ENCODE measurements around the gene ACTL8. TPM values are rescaled to one million over a fixed set of nuclear protein-coding genes. Genes with fewer than 3 reads are reported as not detected.

ACTL8 gene
- total RNA-seq, 4 donors from 2014 or later = 0.18 to 0.50 (median 0.19) TPM; not detected in 1

DNA sequence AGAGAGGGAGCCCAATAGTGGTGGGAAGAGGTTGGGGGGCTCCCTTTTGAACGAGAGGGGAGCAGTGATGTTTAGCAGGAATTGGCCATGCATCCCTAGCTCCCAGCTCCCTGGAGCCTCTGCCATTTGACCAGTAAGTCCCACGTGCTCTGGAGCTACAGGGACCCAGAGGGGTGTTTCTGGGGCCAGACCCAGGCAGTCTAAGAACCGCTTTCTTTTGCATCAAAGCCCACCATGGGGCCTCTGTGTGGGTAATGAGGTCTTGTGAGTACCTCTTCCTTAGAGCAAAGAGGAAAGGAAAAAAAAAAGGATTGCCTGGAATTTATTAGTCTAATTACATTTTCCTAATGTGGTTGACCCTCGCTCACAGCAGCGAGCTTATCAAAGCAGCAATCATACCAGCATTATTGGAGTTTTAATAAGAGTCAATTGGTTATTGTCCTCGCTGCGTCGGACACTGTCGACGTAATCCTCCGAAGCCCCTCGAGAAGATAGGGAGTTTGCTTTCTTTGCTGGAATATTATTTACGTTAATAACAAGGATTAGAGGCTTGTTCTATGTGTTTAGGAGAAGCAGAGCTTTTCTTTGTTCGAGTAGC, 17.6 kb downstream of the ACTL8 start:
- Histone ChIP-seq H3K36me3 (no peaks in the 10 kb centered on the region), H3K9me3 (no peaks in the 10 kb centered on the region), H3K4me1 (peaks cover 0 to 15% (median 0%) of the 10 kb centered on the region in 3 donors), H3K4me3 (no peak overlapping the region), H3K27me3 (peaks cover 0 to 40% (median 0%) of the 10 kb centered on the region in 4 donors), H3K27ac (no peak overlapping the region)
- DNase-seq = no peak
- intact Hi-C loops (cut with DNase I) = no loop called here
- 59 to 69% methylated on average over 14 of the region's 14 CpGs for WGBS, 2 donors
- no peak for TF ChIP-seq POLR2A (IDR thresholded peaks at IDR 0.05)
- TF ChIP-seq, protein P1, sequence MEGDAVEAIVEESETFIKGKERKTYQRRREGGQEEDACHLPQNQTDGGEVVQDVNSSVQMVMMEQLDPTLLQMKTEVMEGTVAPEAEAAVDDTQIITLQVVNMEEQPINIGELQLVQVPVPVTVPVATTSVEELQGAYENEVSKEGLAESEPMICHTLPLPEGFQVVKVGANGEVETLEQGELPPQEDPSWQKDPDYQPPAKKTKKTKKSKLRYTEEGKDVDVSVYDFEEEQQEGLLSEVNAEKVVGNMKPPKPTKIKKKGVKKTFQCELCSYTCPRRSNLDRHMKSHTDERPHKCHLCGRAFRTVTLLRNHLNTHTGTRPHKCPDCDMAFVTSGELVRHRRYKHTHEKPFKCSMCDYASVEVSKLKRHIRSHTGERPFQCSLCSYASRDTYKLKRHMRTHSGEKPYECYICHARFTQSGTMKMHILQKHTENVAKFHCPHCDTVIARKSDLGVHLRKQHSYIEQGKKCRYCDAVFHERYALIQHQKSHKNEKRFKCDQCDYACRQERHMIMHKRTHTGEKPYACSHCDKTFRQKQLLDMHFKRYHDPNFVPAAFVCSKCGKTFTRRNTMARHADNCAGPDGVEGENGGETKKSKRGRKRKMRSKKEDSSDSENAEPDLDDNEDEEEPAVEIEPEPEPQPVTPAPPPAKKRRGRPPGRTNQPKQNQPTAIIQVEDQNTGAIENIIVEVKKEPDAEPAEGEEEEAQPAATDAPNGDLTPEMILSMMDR (IDR thresholded peaks at IDR 0.05) = no peak

DNA sequence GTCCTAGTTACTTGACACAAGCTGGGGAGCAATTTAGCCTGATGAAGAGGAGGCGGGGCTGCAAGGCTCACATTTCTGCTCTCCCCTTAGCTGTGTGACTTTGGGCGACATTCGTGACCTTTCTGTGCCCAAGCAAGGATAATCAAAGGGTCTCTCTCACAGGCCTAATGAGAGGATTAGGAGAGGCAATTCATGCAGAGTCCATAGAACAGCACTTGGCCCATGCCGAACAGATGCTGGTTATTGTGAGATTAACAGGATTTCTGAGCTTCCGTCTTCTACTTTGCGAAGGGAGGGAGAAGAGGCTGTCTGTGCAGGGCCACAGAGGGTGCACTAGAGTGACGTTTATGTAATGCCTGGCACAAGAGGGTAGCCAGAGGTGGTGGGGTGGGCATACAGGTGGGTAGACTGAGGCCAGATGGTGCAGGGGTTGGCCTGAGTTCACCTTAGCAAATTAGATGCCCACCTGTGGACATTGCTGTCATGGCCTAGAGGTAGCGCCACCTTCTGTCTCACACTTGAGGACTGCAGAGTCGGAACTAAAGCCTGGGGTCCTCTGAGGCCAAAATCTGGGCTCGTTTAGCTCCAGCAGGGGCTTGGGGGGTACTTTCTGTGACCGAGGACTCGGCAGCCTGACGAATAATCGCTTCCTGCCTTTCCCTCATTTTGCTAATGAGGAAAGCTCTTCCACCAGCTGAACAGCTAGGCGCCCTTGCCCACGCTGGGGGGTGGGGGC, 18.6 kb downstream of the ACTL8 start:
- WGBS, 2 donors = 71 to 81% methylated on average over 4 to 14 of the region's 16 CpGs

DNA sequence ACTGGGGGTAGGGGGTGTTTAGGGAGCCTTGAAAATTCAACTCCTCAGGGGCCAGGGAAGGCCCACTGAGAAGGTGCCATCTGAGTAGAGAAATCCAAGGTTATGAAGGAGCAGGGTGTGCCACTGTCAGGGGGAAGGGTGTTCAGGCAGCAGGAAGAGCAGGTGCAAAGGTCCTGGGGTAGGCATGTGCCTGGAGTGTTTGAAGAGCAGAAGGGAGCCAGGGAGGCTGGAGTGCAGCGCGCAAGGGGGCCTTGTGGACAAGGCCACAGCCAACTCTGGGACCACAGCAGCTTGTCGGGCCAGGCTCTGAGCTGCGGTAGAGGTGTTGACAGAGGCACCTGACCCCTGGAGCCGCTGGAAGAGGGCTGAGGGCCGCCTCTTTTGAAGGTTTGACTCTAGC, 19.3 kb downstream of the ACTL8 start:
- no peak overlapping the region for H3K4me3 ChIP-seq
- TF ChIP-seq, protein P1 (IDR thresholded peaks at IDR 0.05) = no peak
- no peak for TF ChIP-seq POLR2A (IDR thresholded peaks at IDR 0.05)
- no peak overlapping the region for H3K27ac ChIP-seq
- DNase-seq = no peak
- H3K4me1 ChIP-seq = peaks cover 0 to 3% (median 0%) of the 10 kb centered on the region in 3 donors
- WGBS, 2 donors = 20 to 90% methylated on average over 1 to 4 of the region's 6 CpGs
- peaks cover 0 to 50% (median 0%) of the 10 kb centered on the region in 4 donors for H3K27me3 ChIP-seq
- H3K9me3 ChIP-seq = no peaks in the 10 kb centered on the region
- H3K36me3 ChIP-seq = no peaks in the 10 kb centered on the region
- intact Hi-C loops (cut with DNase I) = no loop called here

More for the DNA sequence above, 18.6 kb downstream of the ACTL8 start:
- DNase-seq = no peak
- intact Hi-C loops (cut with DNase I) = no loop called here
- Histone ChIP-seq H3K36me3 (no peaks in the 10 kb centered on the region), H3K9me3 (no peaks in the 10 kb centered on the region), H3K4me1 (peaks cover 0 to 8% (median 0%) of the 10 kb centered on the region in 3 donors), H3K27me3 (peaks cover 0 to 47% (median 0%) of the 10 kb centered on the region in 4 donors), H3K4me3 (no peak overlapping the region), H3K27ac (no peak overlapping the region)
- no peak for TF ChIP-seq POLR2A (IDR thresholded peaks at IDR 0.05)
- TF ChIP-seq, protein P1 (IDR thresholded peaks at IDR 0.05) = no peak

DNA sequence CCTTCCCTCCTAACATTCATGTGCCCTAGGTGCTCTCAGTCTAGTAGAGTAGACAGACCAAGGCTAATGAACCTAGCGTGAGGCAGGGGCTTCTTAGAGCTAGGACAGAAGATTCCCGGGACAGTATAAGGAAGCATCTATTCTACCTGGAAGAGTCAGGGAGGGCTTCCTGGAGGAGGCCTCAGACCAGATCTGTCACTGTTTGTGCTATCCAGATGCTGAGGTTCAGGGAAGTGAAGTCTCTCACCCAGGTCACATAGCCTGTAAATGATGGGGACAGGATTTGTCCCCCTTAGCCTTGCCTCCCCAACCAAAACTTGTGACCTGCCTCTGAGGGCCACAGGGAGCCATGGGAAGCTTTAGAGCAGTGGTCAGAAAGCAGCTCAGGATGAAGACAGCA, 20.7 kb downstream of the ACTL8 start:
- intact Hi-C loops (cut with DNase I) = no loop called here
- H3K36me3 ChIP-seq = no peaks in the 10 kb centered on the region
- no CpG with 5 or more reads among the region's 2 CpGs for WGBS, 2 donors
- H3K4me1 ChIP-seq = no peaks in the 10 kb centered on the region
- H3K9me3 ChIP-seq = no peaks in the 10 kb centered on the region
- H3K27ac ChIP-seq = no peak overlapping the region
- DNase-seq = no peak
- H3K4me3 ChIP-seq = no peak overlapping the region
- peaks cover 0 to 56% (median 0%) of the 10 kb centered on the region in 4 donors for H3K27me3 ChIP-seq
- no peak for TF ChIP-seq POLR2A (IDR thresholded peaks at IDR 0.05)
- TF ChIP-seq, protein P1 (IDR thresholded peaks at IDR 0.05) = no peak

DNA sequence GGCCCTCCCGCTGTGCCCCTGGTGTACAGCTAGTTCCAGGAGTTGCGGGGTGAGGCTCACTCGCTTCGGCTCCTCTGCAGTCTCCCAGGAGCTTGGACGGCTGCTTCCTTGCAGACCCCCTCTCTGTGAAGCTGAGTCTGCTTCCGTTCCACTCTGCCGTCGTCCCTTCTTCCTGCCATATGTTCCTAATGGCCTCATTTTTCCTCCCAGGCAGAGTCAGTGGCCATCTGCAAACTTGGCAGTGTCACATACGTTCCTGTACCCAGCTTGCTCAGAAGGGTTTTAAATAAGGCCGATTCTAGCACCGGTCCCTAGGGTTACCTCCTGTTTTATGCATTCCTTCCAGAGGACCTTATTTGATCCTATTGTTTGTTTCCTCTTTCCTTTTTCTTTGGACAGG, 21.3 kb downstream of the ACTL8 start:
- Histone ChIP-seq H3K4me3 (no peak overlapping the region), H3K4me1 (no peaks in the 10 kb centered on the region), H3K36me3 (no peaks in the 10 kb centered on the region), H3K27me3 (peaks cover 0 to 56% (median 0%) of the 10 kb centered on the region in 4 donors), H3K9me3 (no peaks in the 10 kb centered on the region), H3K27ac (no peak overlapping the region)
- 41 to 47% methylated on average over 5 to 11 of the region's 11 CpGs for WGBS, 2 donors
- intact Hi-C loops (cut with DNase I) = no loop called here
- no peak for DNase-seq
- TF ChIP-seq POLR2A (IDR thresholded peaks at IDR 0.05) = no peak

Data from esophagus squamous epithelium (tissue), 5 donors.